GM19372 (cell line): ENCODE data around the gene TAF1C.

Source experiments
- ATAC-seq: cut with Tn5 transposase; IDR thresholded peaks from one replicate; pipeline ENCODE4 v1.9.1; 2021; ENCODE audit warnings: mild to moderate bottlenecking, low read depth, moderate library complexity; ENCODE audit not compliant: unreplicated experiment

The TAF1C gene

GRCh38 chr16:84161801-84162200 lies 25.1 kb downstream of the TAF1C start:
- no peak for ATAC-seq

- ATAC-seq: no peak
These were observed 25.8 kb downstream of the TAF1C start for GRCh38 chr16:84161037-84161436.

- ATAC-seq: no peak
These were observed 27.1 kb downstream of the TAF1C start for GRCh38 chr16:84159800-84160199.

GRCh38 chr16:84159007-84159406 lies 27.9 kb downstream of the TAF1C start:
- ATAC-seq: no peak

- ATAC-seq: no peak
These were observed 30.5 kb downstream of the TAF1C start for GRCh38 chr16:84156342-84156784.

- ATAC-seq: no peak
These were observed 31.1 kb downstream of the TAF1C start for GRCh38 chr16:84155771-84156170.

GRCh38 chr16:84155226-84155625 lies 31.6 kb downstream of the TAF1C start:
- no peak for ATAC-seq

- no peak for ATAC-seq
These were observed 33.1 kb downstream of the TAF1C start for GRCh38 chr16:84153660-84154214.

- ATAC-seq: no peak
These were observed 35.9 kb downstream of the TAF1C start for GRCh38 chr16:84150926-84151325.

GRCh38 chr16:84144859-84145639 lies 41.8 kb downstream of the TAF1C start, which contains the start of the genes DNAAF1 and HSDL1:
DNAAF1 (plus strand) TSS chr16:84145308; CDS start chr16:84145441, 133 bp downstream.
HSDL1 (minus strand) TSS chr16:84145177; CDS start chr16:84131321, 13,856 bp downstream.
- peak; percentile 85 for ATAC-seq

GRCh38 chr16:84144209-84144858 lies 42.5 kb downstream of the TAF1C start:
- peak; percentile 7 for ATAC-seq

- no peak for ATAC-seq
These were observed 43.1 kb downstream of the TAF1C start for GRCh38 chr16:84143784-84144199.

- ATAC-seq: no peak
These were observed 43.8 kb downstream of the TAF1C start for GRCh38 chr16:84143081-84143480.

GRCh38 chr16:84141143-84141670 lies 45.6 kb downstream of the TAF1C start:
- ATAC-seq: no peak

GRCh38 chr16:84139628-84140258 lies 47.1 kb downstream of the TAF1C start:
- no peak for ATAC-seq

- peak; percentile 96 for ATAC-seq
These were observed 47.8 kb downstream of the TAF1C start for GRCh38 chr16:84138824-84139627.

- no peak for ATAC-seq
These were observed 48.4 kb downstream of the TAF1C start for GRCh38 chr16:84138500-84138823.

GRCh38 chr16:84137769-84138357 lies 49.0 kb downstream of the TAF1C start:
- no peak for ATAC-seq

GRCh38 chr16:84137287-84137686 lies 49.6 kb downstream of the TAF1C start:
- ATAC-seq: no peak
